ENCODE data around the gene N4BP2L2. TPM values are rescaled to one million over a fixed set of nuclear protein-coding genes. Genes with fewer than 3 reads are reported as not detected.

The N4BP2L2 gene
- total and polyA plus RNA-seq, 2 of the 8 experiments (the other 6 are each of a cell fraction or from before 2014, with no cell fraction given) = 14.6 to 67.6 TPM

- TF ChIP-seq PHF8 (conservative IDR thresholded peaks at IDR 0.05; ENCODE audit: low read depth, low read length) = no peak
- TF ChIP-seq, protein P1, sequence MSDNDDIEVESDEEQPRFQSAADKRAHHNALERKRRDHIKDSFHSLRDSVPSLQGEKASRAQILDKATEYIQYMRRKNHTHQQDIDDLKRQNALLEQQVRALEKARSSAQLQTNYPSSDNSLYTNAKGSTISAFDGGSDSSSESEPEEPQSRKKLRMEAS (IDR thresholded peaks at IDR 0.05) = no peak
- TF ChIP-seq CBX5 (IDR thresholded peaks at IDR 0.05; ENCODE audit: low read depth, low read length) = no peak
- TF ChIP-seq SP4 (IDR thresholded peaks at IDR 0.05; ENCODE audit: low read length) = no peak
- TF ChIP-seq NANOG (IDR thresholded peaks at IDR 0.05; ENCODE audit: insufficient read depth, low read depth, low read length, poor library complexity, severe bottlenecking) = no peak
These were observed 109.1 kb downstream of the N4BP2L2 start (continued) for GRCh38 chr13:32429433-32429909.
